ENCODE data around the gene SFRP5.

DNA sequence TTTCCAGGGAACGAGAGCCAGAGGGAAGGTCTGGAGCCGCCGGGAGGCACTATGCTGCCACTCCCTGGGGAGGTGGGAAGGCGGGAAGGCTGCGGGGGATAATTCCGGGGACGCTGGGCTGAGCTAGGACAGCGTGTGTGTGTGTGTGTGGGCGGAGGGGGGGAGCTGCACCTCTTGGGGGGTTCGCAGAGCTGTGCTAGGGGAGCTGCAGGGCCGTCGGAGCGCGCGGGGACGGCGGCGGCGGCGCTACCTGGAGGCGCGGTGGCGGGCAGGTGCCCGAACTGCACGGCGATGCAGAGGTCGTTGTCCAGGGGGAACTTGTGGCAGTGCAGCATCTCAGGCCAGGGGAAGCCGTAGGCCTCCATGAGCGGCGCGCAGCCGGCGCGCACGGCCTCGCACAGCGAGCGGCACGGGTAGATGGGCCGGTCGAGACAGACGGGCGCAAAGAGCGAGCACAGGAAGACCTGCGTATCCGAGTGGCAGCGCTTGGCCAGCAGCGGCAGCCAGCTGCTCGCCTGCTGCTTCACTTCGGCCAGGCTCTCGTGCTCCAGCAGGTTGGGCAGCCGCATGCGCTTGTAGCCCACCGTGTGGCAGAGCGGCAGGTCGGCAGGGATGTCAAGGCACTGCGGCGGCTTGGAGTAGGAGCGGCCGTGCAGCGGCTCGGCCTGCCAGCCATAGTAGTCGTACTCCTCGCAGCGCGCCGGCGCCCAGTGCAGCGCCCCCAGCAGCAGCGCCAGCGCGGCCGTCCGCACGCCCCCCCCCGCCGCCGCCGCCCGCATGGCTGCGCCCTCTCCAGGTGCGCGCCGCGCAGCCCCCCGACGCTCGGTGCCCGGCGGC, 526 bp downstream of the SFRP5 start:
- TF ChIP-seq, protein P1, sequence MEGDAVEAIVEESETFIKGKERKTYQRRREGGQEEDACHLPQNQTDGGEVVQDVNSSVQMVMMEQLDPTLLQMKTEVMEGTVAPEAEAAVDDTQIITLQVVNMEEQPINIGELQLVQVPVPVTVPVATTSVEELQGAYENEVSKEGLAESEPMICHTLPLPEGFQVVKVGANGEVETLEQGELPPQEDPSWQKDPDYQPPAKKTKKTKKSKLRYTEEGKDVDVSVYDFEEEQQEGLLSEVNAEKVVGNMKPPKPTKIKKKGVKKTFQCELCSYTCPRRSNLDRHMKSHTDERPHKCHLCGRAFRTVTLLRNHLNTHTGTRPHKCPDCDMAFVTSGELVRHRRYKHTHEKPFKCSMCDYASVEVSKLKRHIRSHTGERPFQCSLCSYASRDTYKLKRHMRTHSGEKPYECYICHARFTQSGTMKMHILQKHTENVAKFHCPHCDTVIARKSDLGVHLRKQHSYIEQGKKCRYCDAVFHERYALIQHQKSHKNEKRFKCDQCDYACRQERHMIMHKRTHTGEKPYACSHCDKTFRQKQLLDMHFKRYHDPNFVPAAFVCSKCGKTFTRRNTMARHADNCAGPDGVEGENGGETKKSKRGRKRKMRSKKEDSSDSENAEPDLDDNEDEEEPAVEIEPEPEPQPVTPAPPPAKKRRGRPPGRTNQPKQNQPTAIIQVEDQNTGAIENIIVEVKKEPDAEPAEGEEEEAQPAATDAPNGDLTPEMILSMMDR (IDR thresholded peaks at IDR 0.05; ENCODE audit: insufficient read depth, low read length) = no peak
- TF ChIP-seq, protein P2, sequence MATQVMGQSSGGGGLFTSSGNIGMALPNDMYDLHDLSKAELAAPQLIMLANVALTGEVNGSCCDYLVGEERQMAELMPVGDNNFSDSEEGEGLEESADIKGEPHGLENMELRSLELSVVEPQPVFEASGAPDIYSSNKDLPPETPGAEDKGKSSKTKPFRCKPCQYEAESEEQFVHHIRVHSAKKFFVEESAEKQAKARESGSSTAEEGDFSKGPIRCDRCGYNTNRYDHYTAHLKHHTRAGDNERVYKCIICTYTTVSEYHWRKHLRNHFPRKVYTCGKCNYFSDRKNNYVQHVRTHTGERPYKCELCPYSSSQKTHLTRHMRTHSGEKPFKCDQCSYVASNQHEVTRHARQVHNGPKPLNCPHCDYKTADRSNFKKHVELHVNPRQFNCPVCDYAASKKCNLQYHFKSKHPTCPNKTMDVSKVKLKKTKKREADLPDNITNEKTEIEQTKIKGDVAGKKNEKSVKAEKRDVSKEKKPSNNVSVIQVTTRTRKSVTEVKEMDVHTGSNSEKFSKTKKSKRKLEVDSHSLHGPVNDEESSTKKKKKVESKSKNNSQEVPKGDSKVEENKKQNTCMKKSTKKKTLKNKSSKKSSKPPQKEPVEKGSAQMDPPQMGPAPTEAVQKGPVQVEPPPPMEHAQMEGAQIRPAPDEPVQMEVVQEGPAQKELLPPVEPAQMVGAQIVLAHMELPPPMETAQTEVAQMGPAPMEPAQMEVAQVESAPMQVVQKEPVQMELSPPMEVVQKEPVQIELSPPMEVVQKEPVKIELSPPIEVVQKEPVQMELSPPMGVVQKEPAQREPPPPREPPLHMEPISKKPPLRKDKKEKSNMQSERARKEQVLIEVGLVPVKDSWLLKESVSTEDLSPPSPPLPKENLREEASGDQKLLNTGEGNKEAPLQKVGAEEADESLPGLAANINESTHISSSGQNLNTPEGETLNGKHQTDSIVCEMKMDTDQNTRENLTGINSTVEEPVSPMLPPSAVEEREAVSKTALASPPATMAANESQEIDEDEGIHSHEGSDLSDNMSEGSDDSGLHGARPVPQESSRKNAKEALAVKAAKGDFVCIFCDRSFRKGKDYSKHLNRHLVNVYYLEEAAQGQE (IDR thresholded peaks at IDR 0.05; ENCODE audit: insufficient replicate concordance, low read depth) = no peak
- TF ChIP-seq POLR2AphosphoS5 (IDR thresholded peaks at IDR 0.05; ENCODE audit: low read depth) = no peak

Measured in HL-60 (cell line).